GM23338 (cell line): Measurements from ENCODE around the gene OR4D11.

Experiments
- CREB1 ChIP-seq: fragments of 250-450 bp; sonication (Bioruptor Pico); IDR thresholded peaks from 2 replicates; pipeline ENCODE4 v1.5.0; 2020; ENCODE audit warnings: low read depth, mild to moderate bottlenecking, moderate library complexity
- CTCF ChIP-seq, 2 experiments: fragments of 200-600 bp in 1 of 2; sonication (generic) in 1 of 2; conservative IDR thresholded peaks; 2 replicates each; pipeline versions ENCODE4 v1.5.1 to v1.6.1; 2016 to 2017; ENCODE audit warnings: antibody characterized with exemption in 2 of 2, low read depth in 2 of 2, mild to moderate bottlenecking in 2 of 2, moderate library complexity in 1 of 2
- EZH2 ChIP-seq: fragments of 200-600 bp; sonication (generic); IDR thresholded peaks from one replicate; pipeline ENCODE4 v1.8.0; 2017; ENCODE audit warnings: antibody characterized with exemption, mild to moderate bottlenecking, low read depth; ENCODE audit not compliant: unreplicated experiment

GRCh38 chr11:59534676-59535075 lies 31.3 kb downstream of the OR4D11 start:
- no peak for TF ChIP-seq CTCF (conservative IDR thresholded peaks at IDR 0.05; ENCODE audit: low read depth in 2 of 2)
- no peak for TF ChIP-seq CREB1 (CRISPR knock-in tag)
- TF ChIP-seq EZH2 = no peak
